ENCODE results near the gene PIP5K1B. TPM values are rescaled to one million over a fixed set of nuclear protein-coding genes. Genes with fewer than 3 reads are reported as not detected.

Gene PIP5K1B
- total and polyA plus RNA-seq, 10 of the 15 experiments (the other 5 are each of a cell fraction or from before 2014, with no cell fraction given), result 6.8 to 16.3 (median 10.6) TPM

GRCh38 chr9:68974431-68974830 lies 269.4 kb downstream of the PIP5K1B start (continued):
- TF ChIP-seq PRDM15 (CRISPR knock-in tag; IDR thresholded peaks at IDR 0.05), result no peak
- TF ChIP-seq NBN (IDR thresholded peaks at IDR 0.05), result no peak
- TF ChIP-seq ZNF207 (IDR thresholded peaks at IDR 0.05; ENCODE audit: borderline replicate concordance), result no peak

- H4K20me1 ChIP-seq (ENCODE audit: control insufficient read depth, insufficient read depth), result no peaks in the 10 kb centered on the region
- H3K36me3 ChIP-seq (ENCODE audit: control insufficient read depth in 2 of 2, insufficient read depth in 2 of 2, low read length in 1 of 2), result no peaks in the 10 kb centered on the region; a peak in 1 of 4 replicates
- peak overlapping the region; percentile 28; the same call in 1 of the 2 replicates for H3K4me3 ChIP-seq
- FAIRE-seq (no peak), DNase-seq (ENCODE audit: low read depth, low spot score) (no peak), ATAC-seq (peak; percentile 9; the same call in 2 of the 3 replicates)
- H3K4me2 ChIP-seq (ENCODE audit: control insufficient read depth, insufficient read depth), result peak overlapping the region; percentile 52
- H3K4me1 ChIP-seq (ENCODE audit: control insufficient read depth, insufficient read depth, low read length), result peaks cover 40% of the 10 kb centered on the region
- H3K27me3 ChIP-seq (replicated peaks in 1 of 2; ENCODE audit: control insufficient read depth in 2 of 2, insufficient read depth in 2 of 2, low read length in 1 of 2), result no peaks in the 10 kb centered on the region
- CTCF ChIA-PET, result interaction anchor here (0.9 to 5.8 kb wide), 8 partner anchors 8 to 25 kb away, joined by 3 to 23 read pairs (median 7); no protein-coding TSS in a partner anchor
- RAD21 ChIA-PET (ENCODE audit: unreplicated experiment), result interaction anchor here (0.6 to 4.1 kb wide), 8 partner anchors 8 to 55 kb away, joined by 3 to 29 read pairs (median 5); no protein-coding TSS in a partner anchor
- H3K9ac ChIP-seq (ENCODE audit: control insufficient read depth, insufficient read depth, low read length), result peak overlapping the region; percentile 1; the same call in 1 of the 2 replicates
- H2AFZ ChIP-seq (ENCODE audit: control insufficient read depth, low read depth, low read length), result no peak overlapping the region
- H3K79me2 ChIP-seq (ENCODE audit: control insufficient read depth, insufficient read depth, low read length), result no peaks in the 10 kb centered on the region
- intact Hi-C loops (cut with micrococcal nuclease; ENCODE audit: unreplicated experiment), result loop anchor here (5.0 kb wide), 1 partner anchor 333 kb away; no protein-coding TSS in a partner anchor
- H3K9me3 ChIP-seq (replicated peaks; ENCODE audit: control insufficient read depth, insufficient read depth, low read length), result no peaks in the 10 kb centered on the region; the same call in 2 of the 3 replicates
- in situ Hi-C loops (cut with MboI), result no loop called here
- no TSS peak for BruUV-seq (replicated peaks)
- SMC1A ChIA-PET (ENCODE audit: uncharacterized antibody, unreplicated experiment), result interaction anchor here (0.9 to 12.2 kb wide), 10 partner anchors 8 to 211 kb away, joined by 3 to 160 read pairs (median 4); no protein-coding TSS in a partner anchor
- POLR2A ChIA-PET, result interaction anchor here (1.2 to 2.8 kb wide), 4 partner anchors 9 to 25 kb away, joined by 3 to 9 read pairs (median 6); no protein-coding TSS in a partner anchor
- H3K27ac ChIP-seq (ENCODE audit: control insufficient read depth, insufficient read depth), result peak overlapping the region; percentile 66; the same call in 1 of the 2 replicates
- WGBS (ENCODE audit: insufficient coverage, insufficient replicate concordance, low lambda C conversion rate, missing lambda C conversion rate), result 98% methylated on average over 3 of the region's 3 CpGs
- TF ChIP-seq POLR2AphosphoS5 (IDR thresholded peaks at IDR 0.05; ENCODE audit: low read length) (no peak), FOS (IDR thresholded peaks at IDR 0.05; ENCODE audit: borderline replicate concordance, extremely low read depth, insufficient read length) (no peak), PKNOX1 (IDR thresholded peaks at IDR 0.05) (no peak), ETV6 (conservative IDR thresholded peaks at IDR 0.05 in 1 of 2, IDR thresholded peaks at IDR 0.05 in 1 of 2; ENCODE audit: borderline replicate concordance in 1 of 2, low read depth in 1 of 2) (no peak), MTA3 (IDR thresholded peaks at IDR 0.05; ENCODE audit: borderline replicate concordance, low read length) (no peak), SPI1 (IDR thresholded peaks at IDR 0.05; ENCODE audit: borderline replicate concordance, insufficient read depth, low read depth, low read length) (no peak), TAF1 (IDR thresholded peaks at IDR 0.05; ENCODE audit: borderline replicate concordance, low read depth, low read length) (no peak), TCF12 (IDR thresholded peaks at IDR 0.05; ENCODE audit: low read depth, low read length) (no peak), RELB (IDR thresholded peaks at IDR 0.05; ENCODE audit: low read depth) (no peak), SRF (IDR thresholded peaks at IDR 0.05; ENCODE audit: low read depth in 2 of 2, low read length in 2 of 2) (no peak)
Observed at GRCh38 chr9:68974901-68975300, 269.9 kb downstream of the PIP5K1B start.
